Dendritic cell treated with granulocyte-macrophage colony-stimulating factor and Interleukin-4, amounts not matched to agents 40 ng/mL and 50 ng/mL, for 4 days (primary cell): Measurements from ENCODE around the gene ALCAM.
"Not testable (repeated sequence)": the region's sequence is repeated elsewhere in the genome, so short reads cannot be mapped to it uniquely, and the experiment has no call there.

ENCODE experiments used
- H3K27ac Mint-ChIP-seq: one replicate; pipeline ENCODE4 v1.8.0; 2022; ENCODE audit warnings: mild to moderate bottlenecking, mixed read lengths
- H3K27me3 Mint-ChIP-seq: one replicate; pipeline ENCODE4 v1.8.0; 2022; ENCODE audit warnings: mild to moderate bottlenecking, mixed read lengths
- H3K36me3 Mint-ChIP-seq: one replicate; pipeline ENCODE4 v1.8.0; 2022; ENCODE audit warnings: low read depth, mixed read lengths
- H3K4me1 Mint-ChIP-seq: one replicate; pipeline ENCODE4 v1.8.0; 2022; ENCODE audit warnings: low read depth, mixed read lengths
- H3K4me3 Mint-ChIP-seq: one replicate; pipeline ENCODE4 v1.8.0; 2022; ENCODE audit warnings: mild to moderate bottlenecking, moderate library complexity, mixed read lengths
- H3K9me3 Mint-ChIP-seq: one replicate; pipeline ENCODE4 v1.8.0; 2022; ENCODE audit warnings: mixed read lengths
- intact Hi-C: fragments of 100-400 bp; cut with micrococcal nuclease; formaldehyde crosslinking; loops from one replicate; pipeline ENCODE4 v1.15.0; 2022

Gene ALCAM

DNA sequence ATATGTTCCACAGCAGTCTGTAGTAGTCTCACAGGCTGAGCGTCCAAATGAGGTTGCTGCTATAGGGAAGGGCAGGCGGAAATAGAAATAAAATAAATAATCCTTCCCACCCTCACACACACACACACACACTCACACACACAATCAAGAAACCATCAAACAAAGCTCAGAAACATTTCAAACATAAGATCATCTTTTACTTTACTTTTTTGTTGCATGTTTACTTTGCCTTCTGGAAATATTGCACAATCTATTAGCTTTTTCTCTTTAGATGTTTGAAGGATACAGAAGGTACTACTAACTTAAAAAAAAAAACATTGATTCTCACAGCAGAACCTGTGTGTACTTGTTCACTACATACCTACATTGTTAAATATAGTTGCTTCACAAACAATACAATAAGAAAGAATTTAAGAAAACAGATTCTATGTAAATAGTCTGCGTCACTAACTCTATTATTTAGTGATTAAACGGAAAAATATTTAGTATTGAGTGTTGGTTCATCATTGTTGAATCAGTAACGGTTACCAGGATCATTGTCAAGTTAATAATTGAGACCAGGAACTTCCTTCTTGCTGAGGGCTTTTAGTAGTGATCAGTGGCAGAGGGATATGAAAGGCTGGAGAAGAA lies 20.5 kb downstream of the ALCAM start:
- no peaks in the 10 kb centered on the region for H3K27me3 Mint-ChIP-seq
- H3K4me3 Mint-ChIP-seq: no peak overlapping the region
- peaks cover 13% of the 10 kb centered on the region for H3K36me3 Mint-ChIP-seq
- peaks cover 39% of the 10 kb centered on the region for H3K4me1 Mint-ChIP-seq
- H3K9me3 Mint-ChIP-seq: peaks cover 26% of the 10 kb centered on the region
- no peak overlapping the region for H3K27ac Mint-ChIP-seq
- intact Hi-C loops: no loop called here

DNA sequence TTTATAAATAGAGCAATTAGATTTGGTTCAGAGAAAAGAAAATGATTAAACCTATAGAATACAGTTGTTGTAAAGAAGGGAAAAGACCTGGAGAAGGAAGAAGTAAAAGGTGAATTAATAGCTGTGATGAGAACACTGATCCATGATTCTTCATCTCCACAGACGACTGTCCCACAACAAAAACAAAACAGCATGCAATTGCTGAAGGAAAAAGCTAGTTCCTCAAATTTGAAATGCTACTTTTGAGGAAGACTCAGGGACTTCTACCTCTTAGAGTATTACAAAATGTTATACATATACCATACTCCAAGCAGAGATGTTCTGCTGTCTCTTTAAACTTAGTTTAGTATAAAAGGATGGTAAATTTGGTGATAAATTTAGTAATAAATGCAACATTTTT lies 21.5 kb downstream of the ALCAM start:
- no peaks in the 10 kb centered on the region for H3K27me3 Mint-ChIP-seq
- peaks cover 13% of the 10 kb centered on the region for H3K36me3 Mint-ChIP-seq
- H3K4me3 Mint-ChIP-seq: no peak overlapping the region
- H3K9me3 Mint-ChIP-seq: peaks cover 33% of the 10 kb centered on the region
- no peak overlapping the region for H3K27ac Mint-ChIP-seq
- peaks cover 30% of the 10 kb centered on the region for H3K4me1 Mint-ChIP-seq
- intact Hi-C loops: no loop called here

DNA sequence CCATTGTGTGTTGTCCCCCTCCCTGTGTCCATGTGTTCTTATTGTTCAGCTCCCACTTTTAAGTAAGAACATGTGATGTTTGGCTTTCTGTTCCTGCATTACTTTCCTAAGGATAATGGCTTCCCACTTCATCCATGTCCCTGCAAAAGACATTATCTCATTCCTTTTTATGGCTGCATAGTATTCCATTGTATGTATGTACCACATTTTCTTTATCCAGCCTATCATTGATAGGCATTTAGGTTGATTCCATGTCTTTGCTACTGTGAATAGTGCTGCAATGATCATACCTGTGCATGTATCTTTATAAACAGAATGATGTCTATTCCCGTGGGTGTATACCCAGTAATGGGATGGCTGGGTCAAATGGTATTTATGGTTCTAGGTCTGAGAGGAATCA lies 23.1 kb downstream of the ALCAM start:
- H3K36me3 Mint-ChIP-seq: peaks cover 13% of the 10 kb centered on the region
- H3K4me3 Mint-ChIP-seq, intact Hi-C loops, H3K27ac Mint-ChIP-seq, H3K27me3 Mint-ChIP-seq: not testable (repeated sequence)
- peaks cover 29% of the 10 kb centered on the region for H3K4me1 Mint-ChIP-seq
- peaks cover 33% of the 10 kb centered on the region for H3K9me3 Mint-ChIP-seq

DNA sequence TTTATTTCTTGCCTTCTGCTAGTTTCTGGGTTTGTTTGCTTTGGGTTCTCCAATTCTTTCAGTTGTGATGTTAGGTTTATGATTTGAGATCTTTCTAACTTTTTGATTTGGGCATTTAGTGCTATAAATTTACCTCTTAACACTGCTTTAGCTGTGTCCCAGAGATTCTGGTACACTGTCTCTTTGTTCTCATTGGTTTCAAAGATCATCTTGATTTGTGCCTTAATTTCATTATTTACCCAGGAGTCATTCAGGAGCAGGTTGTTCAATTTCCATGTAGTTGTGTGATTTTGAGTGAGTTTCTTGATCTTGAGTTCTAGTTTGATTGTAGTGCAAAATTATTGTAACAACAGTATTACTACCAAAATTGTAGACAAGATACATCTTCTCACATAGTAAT lies 25.9 kb downstream of the ALCAM start:
- H3K27ac Mint-ChIP-seq, H3K4me3 Mint-ChIP-seq, intact Hi-C loops, H3K27me3 Mint-ChIP-seq: not testable (repeated sequence)
- Mint-ChIP-seq H3K9me3 (peaks cover 33% of the 10 kb centered on the region), H3K36me3 (peaks cover 13% of the 10 kb centered on the region), H3K4me1 (peaks cover 13% of the 10 kb centered on the region)

DNA sequence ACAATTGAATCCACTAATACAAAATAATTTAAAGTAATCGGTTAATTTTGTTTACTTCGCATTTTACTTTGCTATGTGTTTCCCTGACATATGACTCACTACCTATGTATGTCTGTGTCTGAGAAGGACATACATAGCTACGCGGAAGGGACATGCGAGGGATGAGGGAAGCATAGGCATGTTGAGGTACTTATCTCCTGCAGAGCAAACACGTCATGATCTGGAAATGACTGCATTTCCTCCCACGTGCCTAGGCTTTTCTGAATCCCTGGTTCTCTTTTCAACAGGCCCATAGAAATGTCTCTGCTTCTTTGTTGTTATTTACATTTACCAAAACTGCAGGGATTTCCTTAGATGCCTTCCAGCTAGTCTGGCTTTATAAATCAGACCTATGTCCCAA lies 27.5 kb downstream of the ALCAM start:
- Mint-ChIP-seq H3K27ac (no peak overlapping the region), H3K36me3 (peaks cover 13% of the 10 kb centered on the region), H3K4me3 (no peak overlapping the region), H3K4me1 (peaks cover 6% of the 10 kb centered on the region), H3K27me3 (no peaks in the 10 kb centered on the region), H3K9me3 (peaks cover 33% of the 10 kb centered on the region)
- intact Hi-C loops: no loop called here

DNA sequence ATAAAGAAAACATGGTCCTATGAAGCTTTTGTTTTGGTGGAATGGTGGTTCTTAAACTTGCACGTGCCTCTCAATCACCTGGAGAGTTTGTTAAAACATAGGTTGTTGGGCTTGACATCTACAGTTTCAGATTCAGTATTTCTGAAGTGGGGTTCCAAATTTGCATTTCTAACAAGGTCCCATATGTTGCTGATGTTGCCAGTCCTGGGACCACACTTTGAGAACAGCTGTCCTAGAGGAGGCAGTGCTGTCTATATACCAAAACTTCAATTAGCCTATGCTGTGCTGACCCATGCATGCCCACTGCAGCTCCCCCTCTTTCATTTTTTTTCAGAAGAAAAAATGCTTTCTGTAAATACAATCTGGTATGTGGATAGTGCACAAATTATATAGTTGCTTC lies 31.3 kb downstream of the ALCAM start:
- Mint-ChIP-seq H3K9me3 (peaks cover 20% of the 10 kb centered on the region), H3K27me3 (no peaks in the 10 kb centered on the region), H3K4me1 (no peaks in the 10 kb centered on the region), H3K4me3 (no peak overlapping the region), H3K36me3 (peaks cover 7% of the 10 kb centered on the region), H3K27ac (no peak overlapping the region)
- intact Hi-C loops: no loop called here

DNA sequence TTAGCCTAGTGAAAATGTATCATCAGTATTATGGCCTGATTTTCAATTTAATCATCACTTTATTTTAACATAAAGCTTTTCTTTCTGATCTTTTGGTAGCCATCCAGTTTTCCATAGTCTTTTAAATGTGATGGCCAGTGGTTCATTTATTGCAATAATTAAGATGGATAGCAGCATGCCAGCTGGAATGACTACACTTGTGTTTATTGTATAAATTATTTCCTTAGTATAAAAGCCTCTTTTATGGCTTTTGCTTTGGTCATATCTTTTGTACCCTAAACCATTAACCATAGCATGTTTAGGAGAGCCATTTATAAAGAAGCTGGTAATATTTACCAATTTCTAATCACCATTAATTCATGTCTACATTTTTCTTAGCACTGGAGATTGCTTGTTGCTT lies 31.7 kb downstream of the ALCAM start:
- H3K4me3 Mint-ChIP-seq: no peak overlapping the region
- no peak overlapping the region for H3K27ac Mint-ChIP-seq

DNA sequence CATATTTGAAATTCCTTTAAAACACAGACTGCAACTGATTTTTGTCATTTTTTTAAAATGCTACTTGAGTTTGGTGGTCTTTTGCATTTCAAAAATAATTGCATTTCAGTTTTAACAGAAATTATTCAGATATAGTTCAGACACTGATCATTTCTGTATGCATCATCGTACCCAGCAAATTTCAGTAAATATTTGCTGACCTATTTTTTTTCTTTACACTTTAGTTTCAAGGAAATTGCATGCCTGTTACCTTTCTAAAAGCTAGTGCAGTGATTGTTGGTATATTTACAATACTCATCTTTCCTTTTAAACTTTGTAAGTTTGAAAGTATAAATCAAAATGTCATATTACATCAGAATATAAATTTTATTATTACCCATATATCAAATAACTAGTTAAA lies 32.4 kb downstream of the ALCAM start:
- Mint-ChIP-seq H3K4me1 (no peaks in the 10 kb centered on the region), H3K9me3 (peaks cover 31% of the 10 kb centered on the region), H3K36me3 (peaks cover 18% of the 10 kb centered on the region), H3K27ac (no peak overlapping the region), H3K4me3 (no peak overlapping the region), H3K27me3 (no peaks in the 10 kb centered on the region)
- intact Hi-C loops: no loop called here

More for the DNA sequence above, 31.7 kb downstream of the ALCAM start:
- H3K36me3 Mint-ChIP-seq: peaks cover 12% of the 10 kb centered on the region
- intact Hi-C loops: no loop called here
- peaks cover 24% of the 10 kb centered on the region for H3K9me3 Mint-ChIP-seq
- no peaks in the 10 kb centered on the region for H3K4me1 Mint-ChIP-seq
- H3K27me3 Mint-ChIP-seq: no peaks in the 10 kb centered on the region

DNA sequence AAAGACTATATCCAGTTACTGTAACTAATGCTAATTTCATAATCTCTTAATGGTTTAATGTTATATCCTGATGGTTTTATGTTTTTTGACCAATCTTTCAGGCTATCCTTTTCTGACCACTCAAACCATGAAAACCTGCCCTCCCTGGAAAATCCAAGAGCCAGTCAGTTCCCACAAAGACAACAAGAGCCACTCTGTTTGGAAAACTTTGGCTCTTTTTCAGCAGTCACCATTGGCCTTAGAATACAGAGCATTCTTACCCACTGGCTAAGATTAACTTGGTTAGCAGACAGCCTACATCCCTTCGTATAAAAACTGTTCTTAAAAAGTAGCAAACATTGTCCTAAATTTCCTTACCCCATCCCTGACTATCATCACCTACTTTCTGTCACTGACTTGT lies 32.9 kb downstream of the ALCAM start:
- H3K27ac Mint-ChIP-seq: no peak overlapping the region
- H3K36me3 Mint-ChIP-seq: peaks cover 18% of the 10 kb centered on the region
- H3K4me3 Mint-ChIP-seq: no peak overlapping the region
- H3K27me3 Mint-ChIP-seq: no peaks in the 10 kb centered on the region
- H3K4me1 Mint-ChIP-seq: no peaks in the 10 kb centered on the region
- intact Hi-C loops: no loop called here
- H3K9me3 Mint-ChIP-seq: peaks cover 36% of the 10 kb centered on the region

DNA sequence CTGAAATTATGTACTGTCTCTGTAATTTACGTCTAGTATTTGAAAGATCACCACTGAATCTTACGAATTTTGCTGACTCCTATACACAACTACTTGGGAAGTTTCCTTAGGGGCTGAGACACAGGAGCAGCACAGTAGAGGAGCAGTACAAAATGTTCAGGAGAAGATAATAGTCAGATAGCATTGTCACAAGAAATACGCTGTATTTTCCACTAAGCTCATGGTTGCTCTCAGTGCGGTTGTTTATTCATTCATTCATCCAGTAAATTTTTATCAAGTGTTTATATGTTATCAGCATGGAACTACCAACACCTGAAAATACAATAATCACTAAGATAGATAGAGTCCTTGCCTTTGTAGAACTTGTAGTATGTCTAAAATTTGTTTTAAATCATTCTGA lies 34.5 kb downstream of the ALCAM start:
- H3K4me3 Mint-ChIP-seq: no peak overlapping the region
- intact Hi-C loops: no loop called here
- H3K36me3 Mint-ChIP-seq: peaks cover 18% of the 10 kb centered on the region
- H3K4me1 Mint-ChIP-seq: no peaks in the 10 kb centered on the region
- peaks cover 42% of the 10 kb centered on the region for H3K9me3 Mint-ChIP-seq
- H3K27me3 Mint-ChIP-seq: no peaks in the 10 kb centered on the region
- H3K27ac Mint-ChIP-seq: no peak overlapping the region

DNA sequence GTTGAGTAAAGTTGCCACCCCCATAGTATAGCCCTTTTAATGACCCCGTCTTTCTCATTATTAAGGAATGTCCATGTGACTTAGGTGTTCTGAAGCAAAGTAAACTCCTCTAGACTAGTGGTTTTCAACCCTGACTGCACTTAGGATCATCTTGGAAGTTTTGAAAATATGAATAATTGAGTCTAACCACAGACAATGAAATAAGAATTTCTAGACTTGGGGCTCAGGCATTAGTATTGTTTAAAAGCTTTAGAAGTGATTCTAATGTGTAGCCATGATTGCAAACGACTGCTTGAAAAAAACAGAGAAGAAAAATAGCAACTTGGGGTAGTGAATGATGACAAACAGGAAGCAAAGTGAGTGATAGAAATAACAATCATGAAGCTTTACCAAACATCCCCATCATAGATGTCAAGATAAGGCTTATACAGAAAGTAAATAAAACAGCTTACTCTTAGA lies 35.0 kb downstream of the ALCAM start:
- H3K4me3 Mint-ChIP-seq: no peak overlapping the region
- H3K36me3 Mint-ChIP-seq: peaks cover 18% of the 10 kb centered on the region
- peaks cover 42% of the 10 kb centered on the region for H3K9me3 Mint-ChIP-seq
- no peak overlapping the region for H3K27ac Mint-ChIP-seq
- H3K4me1 Mint-ChIP-seq: no peaks in the 10 kb centered on the region
- no peaks in the 10 kb centered on the region for H3K27me3 Mint-ChIP-seq
- intact Hi-C loops: no loop called here

DNA sequence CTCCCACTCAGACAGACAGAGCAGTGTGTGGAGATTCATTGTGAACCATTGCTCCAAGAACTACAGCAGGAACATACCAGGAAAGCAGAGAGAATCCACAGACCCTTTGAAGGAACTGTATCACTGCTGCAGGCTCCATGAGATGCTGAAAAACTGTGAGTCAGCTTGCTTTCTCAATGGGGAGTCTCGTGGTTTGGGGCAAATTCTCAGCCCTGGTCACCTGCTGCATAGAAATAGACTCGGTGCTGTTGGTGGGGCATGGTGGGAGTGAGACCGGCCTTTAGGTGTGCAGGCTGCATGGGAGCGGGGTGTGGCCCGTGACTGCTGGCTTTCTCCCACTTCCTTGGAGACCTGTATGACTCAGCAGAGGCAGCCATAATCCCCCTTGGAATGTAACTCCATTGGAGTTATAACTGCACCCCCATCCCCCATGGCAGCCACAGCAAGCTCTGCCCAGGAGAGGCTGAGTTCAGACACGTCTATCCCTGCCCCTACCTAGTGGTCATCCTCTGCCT lies 35.6 kb downstream of the ALCAM start:
- Mint-ChIP-seq H3K27me3 (no peaks in the 10 kb centered on the region), H3K4me3 (no peak overlapping the region), H3K9me3 (peaks cover 42% of the 10 kb centered on the region), H3K36me3 (peaks cover 18% of the 10 kb centered on the region), H3K4me1 (no peaks in the 10 kb centered on the region), H3K27ac (no peak overlapping the region)
- intact Hi-C loops: no loop called here

DNA sequence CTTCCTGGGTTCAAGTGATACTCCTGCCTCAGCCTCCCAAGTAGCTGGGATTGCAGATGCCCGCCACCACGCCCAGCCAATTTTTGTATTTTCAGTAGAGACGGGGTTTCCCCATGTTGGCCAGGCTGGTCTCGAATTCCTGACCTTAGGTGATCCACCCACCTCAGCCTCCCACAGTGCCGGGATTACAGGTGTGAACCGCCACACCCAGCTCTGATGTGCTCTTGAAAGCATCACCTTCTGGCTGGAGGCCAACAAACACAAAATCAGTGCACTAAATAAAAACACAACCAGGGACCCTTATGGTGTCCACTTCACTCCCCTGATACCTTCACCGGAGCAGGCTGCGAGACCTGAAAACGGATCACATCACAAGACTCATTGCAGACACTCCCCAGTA lies 36.3 kb downstream of the ALCAM start:
- H3K27me3 Mint-ChIP-seq, H3K4me3 Mint-ChIP-seq, H3K4me1 Mint-ChIP-seq, H3K27ac Mint-ChIP-seq, intact Hi-C loops: not testable (repeated sequence)
- Mint-ChIP-seq H3K36me3 (peaks cover 18% of the 10 kb centered on the region), H3K9me3 (peaks cover 42% of the 10 kb centered on the region)

DNA sequence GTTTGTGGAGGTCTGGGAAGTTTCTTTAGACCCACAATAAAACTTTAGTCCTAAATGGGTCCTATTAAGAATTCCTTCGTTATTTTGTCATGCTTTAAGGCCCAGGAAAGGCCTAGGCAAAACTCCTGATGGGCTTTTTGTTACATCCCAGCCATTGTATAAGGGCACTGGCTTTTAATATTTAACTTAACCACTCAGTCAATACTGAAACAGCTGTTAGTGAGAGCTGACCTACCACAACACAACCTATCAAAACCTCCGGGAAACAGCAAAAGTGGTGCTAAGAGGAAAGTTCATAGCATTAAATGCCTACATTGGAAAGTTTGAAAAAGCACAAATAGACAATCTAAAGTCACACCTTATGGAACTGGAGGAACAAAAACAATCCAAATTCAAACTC lies 39.6 kb downstream of the ALCAM start:
- Mint-ChIP-seq H3K27ac (no peak overlapping the region), H3K27me3 (no peaks in the 10 kb centered on the region), H3K9me3 (peaks cover 33% of the 10 kb centered on the region)

DNA sequence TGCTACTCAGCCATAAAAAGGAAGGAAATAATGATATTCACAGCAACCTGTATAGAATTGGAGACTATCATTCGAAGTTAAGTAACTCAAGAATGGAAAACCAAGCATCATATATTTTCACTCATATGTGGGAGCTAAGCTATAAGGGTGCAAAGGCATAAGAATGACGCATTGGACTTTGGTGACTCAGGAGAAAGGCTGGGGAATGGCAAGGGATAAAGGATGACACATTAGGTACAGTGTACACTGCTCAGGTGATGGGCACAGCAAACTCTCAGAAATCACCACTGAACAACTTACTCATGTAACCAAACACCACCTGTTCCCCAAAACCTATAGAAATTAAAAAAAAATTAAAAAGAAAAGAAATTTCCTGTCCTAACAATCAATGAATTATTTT lies 42.7 kb downstream of the ALCAM start:
- intact Hi-C loops: no loop called here
- H3K27me3 Mint-ChIP-seq: no peaks in the 10 kb centered on the region
- H3K4me3 Mint-ChIP-seq: no peak overlapping the region
- no peak overlapping the region for H3K27ac Mint-ChIP-seq
- H3K9me3 Mint-ChIP-seq: peaks cover 8% of the 10 kb centered on the region
- H3K36me3 Mint-ChIP-seq: no peaks in the 10 kb centered on the region
- no peaks in the 10 kb centered on the region for H3K4me1 Mint-ChIP-seq

More for the DNA sequence above, 39.6 kb downstream of the ALCAM start:
- Mint-ChIP-seq H3K4me3 (no peak overlapping the region), H3K36me3 (peaks cover 18% of the 10 kb centered on the region), H3K4me1 (no peaks in the 10 kb centered on the region)
- intact Hi-C loops: no loop called here
